Measurements from ENCODE around the gene TTC28. TPM values are rescaled to one million over a fixed set of nuclear protein-coding genes. Genes with fewer than 3 reads are reported as not detected.

TTC28 gene
- polyA plus RNA-seq, 1 donor from 2014 or later: 14.8 TPM

DNA sequence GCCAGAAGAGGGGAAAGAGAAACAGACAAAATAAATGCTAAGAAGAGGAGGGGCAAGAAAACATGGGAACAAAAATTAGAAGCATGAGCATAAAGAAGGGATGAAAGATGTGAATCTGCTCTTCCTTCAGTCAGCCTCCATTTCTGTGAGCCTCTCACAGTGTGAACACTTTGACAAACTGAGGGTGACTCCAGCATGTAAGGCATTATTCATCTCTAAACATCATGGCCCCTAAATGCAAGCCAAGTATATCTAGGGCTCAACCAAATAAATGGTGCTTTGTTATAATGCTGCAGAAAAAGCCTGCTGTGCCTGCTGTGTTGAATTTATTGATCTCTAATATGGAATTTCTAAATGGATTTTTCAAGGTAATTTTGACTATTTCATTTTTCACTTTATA, 281.3 kb downstream of the TTC28 start:
- no peaks in the 10 kb centered on the region for H3K27me3 ChIP-seq (ENCODE audit: insufficient read depth, low read depth, low read length)
- H3K4me3 ChIP-seq (ENCODE audit: low read length): no peak overlapping the region
- no peak overlapping the region for H3K27ac ChIP-seq (ENCODE audit: low read length)
- H3K9me3 ChIP-seq (ENCODE audit: low read length): no peaks in the 10 kb centered on the region
- no peak overlapping the region for H2AFZ ChIP-seq (ENCODE audit: low read depth, low read length)
- no peaks in the 10 kb centered on the region for H3K36me3 ChIP-seq (ENCODE audit: insufficient read depth, low read length)
- H3F3A ChIP-seq (ENCODE audit: insufficient read depth, low read length, poor library complexity, severe bottlenecking): no peaks in the 10 kb centered on the region
- no peaks in the 10 kb centered on the region for H4K20me1 ChIP-seq (ENCODE audit: insufficient read depth)
- no peaks in the 10 kb centered on the region for H3K9me2 ChIP-seq (ENCODE audit: insufficient read depth, low read length)
- H3K4me2 ChIP-seq (ENCODE audit: low read length): no peak overlapping the region
- TF ChIP-seq TAF1 (IDR thresholded peaks at IDR 0.05; ENCODE audit: low read depth): no peak
- no peak for TF ChIP-seq EZH2 (IDR thresholded peaks at IDR 0.05; ENCODE audit: borderline replicate concordance, insufficient read depth, low read length, poor library complexity, severe bottlenecking)
- no peak for TF ChIP-seq MXI1 (conservative IDR thresholded peaks at IDR 0.05; ENCODE audit: poor library complexity, severe bottlenecking)
- TF ChIP-seq, protein P1, sequence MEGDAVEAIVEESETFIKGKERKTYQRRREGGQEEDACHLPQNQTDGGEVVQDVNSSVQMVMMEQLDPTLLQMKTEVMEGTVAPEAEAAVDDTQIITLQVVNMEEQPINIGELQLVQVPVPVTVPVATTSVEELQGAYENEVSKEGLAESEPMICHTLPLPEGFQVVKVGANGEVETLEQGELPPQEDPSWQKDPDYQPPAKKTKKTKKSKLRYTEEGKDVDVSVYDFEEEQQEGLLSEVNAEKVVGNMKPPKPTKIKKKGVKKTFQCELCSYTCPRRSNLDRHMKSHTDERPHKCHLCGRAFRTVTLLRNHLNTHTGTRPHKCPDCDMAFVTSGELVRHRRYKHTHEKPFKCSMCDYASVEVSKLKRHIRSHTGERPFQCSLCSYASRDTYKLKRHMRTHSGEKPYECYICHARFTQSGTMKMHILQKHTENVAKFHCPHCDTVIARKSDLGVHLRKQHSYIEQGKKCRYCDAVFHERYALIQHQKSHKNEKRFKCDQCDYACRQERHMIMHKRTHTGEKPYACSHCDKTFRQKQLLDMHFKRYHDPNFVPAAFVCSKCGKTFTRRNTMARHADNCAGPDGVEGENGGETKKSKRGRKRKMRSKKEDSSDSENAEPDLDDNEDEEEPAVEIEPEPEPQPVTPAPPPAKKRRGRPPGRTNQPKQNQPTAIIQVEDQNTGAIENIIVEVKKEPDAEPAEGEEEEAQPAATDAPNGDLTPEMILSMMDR (IDR thresholded peaks at IDR 0.05; ENCODE audit: poor library complexity, severe bottlenecking): no peak
- no peak for TF ChIP-seq POLR2AphosphoS5 (IDR thresholded peaks at IDR 0.05)
- no peak for TF ChIP-seq SMC3 (conservative IDR thresholded peaks at IDR 0.05; ENCODE audit: poor library complexity)
- no peak for TF ChIP-seq RAD21 (conservative IDR thresholded peaks at IDR 0.05)
- H3K9ac ChIP-seq (ENCODE audit: low read length): no peak overlapping the region
- H3K79me2 ChIP-seq (replicated peaks; ENCODE audit: insufficient read depth, low read length): peaks cover 11% of the 10 kb centered on the region

GRCh38 chr22:28397306-28397705, 282.3 kb downstream of the TTC28 start:
- no peaks in the 10 kb centered on the region for H3K9me2 ChIP-seq (ENCODE audit: insufficient read depth, low read length)
- no peak overlapping the region for H3K4me3 ChIP-seq (ENCODE audit: low read length)
- H2AFZ ChIP-seq (ENCODE audit: low read depth, low read length): no peak overlapping the region
- H4K20me1 ChIP-seq (ENCODE audit: insufficient read depth): no peaks in the 10 kb centered on the region
- H3K27ac ChIP-seq (ENCODE audit: low read length): no peak overlapping the region
- H3K27me3 ChIP-seq (ENCODE audit: insufficient read depth, low read depth, low read length): no peaks in the 10 kb centered on the region
- H3K36me3 ChIP-seq (ENCODE audit: insufficient read depth, low read length): no peaks in the 10 kb centered on the region
- no peak overlapping the region for H3K9ac ChIP-seq (ENCODE audit: low read length)
- no peaks in the 10 kb centered on the region for H3K9me3 ChIP-seq (ENCODE audit: low read length)
- no peak overlapping the region for H3K4me2 ChIP-seq (ENCODE audit: low read length)
- TF ChIP-seq POLR2AphosphoS5 (IDR thresholded peaks at IDR 0.05): no peak
- TF ChIP-seq TAF1 (IDR thresholded peaks at IDR 0.05; ENCODE audit: low read depth): no peak
- no peak for TF ChIP-seq EZH2 (IDR thresholded peaks at IDR 0.05; ENCODE audit: borderline replicate concordance, insufficient read depth, low read length, poor library complexity, severe bottlenecking)
- TF ChIP-seq, protein P2, sequence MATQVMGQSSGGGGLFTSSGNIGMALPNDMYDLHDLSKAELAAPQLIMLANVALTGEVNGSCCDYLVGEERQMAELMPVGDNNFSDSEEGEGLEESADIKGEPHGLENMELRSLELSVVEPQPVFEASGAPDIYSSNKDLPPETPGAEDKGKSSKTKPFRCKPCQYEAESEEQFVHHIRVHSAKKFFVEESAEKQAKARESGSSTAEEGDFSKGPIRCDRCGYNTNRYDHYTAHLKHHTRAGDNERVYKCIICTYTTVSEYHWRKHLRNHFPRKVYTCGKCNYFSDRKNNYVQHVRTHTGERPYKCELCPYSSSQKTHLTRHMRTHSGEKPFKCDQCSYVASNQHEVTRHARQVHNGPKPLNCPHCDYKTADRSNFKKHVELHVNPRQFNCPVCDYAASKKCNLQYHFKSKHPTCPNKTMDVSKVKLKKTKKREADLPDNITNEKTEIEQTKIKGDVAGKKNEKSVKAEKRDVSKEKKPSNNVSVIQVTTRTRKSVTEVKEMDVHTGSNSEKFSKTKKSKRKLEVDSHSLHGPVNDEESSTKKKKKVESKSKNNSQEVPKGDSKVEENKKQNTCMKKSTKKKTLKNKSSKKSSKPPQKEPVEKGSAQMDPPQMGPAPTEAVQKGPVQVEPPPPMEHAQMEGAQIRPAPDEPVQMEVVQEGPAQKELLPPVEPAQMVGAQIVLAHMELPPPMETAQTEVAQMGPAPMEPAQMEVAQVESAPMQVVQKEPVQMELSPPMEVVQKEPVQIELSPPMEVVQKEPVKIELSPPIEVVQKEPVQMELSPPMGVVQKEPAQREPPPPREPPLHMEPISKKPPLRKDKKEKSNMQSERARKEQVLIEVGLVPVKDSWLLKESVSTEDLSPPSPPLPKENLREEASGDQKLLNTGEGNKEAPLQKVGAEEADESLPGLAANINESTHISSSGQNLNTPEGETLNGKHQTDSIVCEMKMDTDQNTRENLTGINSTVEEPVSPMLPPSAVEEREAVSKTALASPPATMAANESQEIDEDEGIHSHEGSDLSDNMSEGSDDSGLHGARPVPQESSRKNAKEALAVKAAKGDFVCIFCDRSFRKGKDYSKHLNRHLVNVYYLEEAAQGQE (IDR thresholded peaks at IDR 0.05; ENCODE audit: borderline replicate concordance): no peak
- TF ChIP-seq RAD21 (conservative IDR thresholded peaks at IDR 0.05): no peak
- TF ChIP-seq MXI1 (conservative IDR thresholded peaks at IDR 0.05; ENCODE audit: poor library complexity, severe bottlenecking): no peak
- TF ChIP-seq, protein P1 (IDR thresholded peaks at IDR 0.05; ENCODE audit: poor library complexity, severe bottlenecking): no peak
- no peak for TF ChIP-seq SMC3 (conservative IDR thresholded peaks at IDR 0.05; ENCODE audit: poor library complexity)
- TF ChIP-seq EP300 (conservative IDR thresholded peaks at IDR 0.05; ENCODE audit: poor library complexity, severe bottlenecking): no peak
- no peaks in the 10 kb centered on the region for H3F3A ChIP-seq (ENCODE audit: insufficient read depth, low read length, poor library complexity, severe bottlenecking)
- peaks cover 11% of the 10 kb centered on the region for H3K79me2 ChIP-seq (replicated peaks; ENCODE audit: insufficient read depth, low read length)

Measured in neural cell (in vitro differentiated cells).